GM21737 (cell line): Measurements from ENCODE around the gene FAU.
A peak's percentile ranks its signal among the peaks of the same experiment; 100 is the strongest.

Experiments used
- ATAC-seq: cut with Tn5 transposase; IDR thresholded peaks from one replicate; pipeline ENCODE4 v1.9.1; 2021; ENCODE audit warnings: mild to moderate bottlenecking, moderate library complexity; ENCODE audit not compliant: unreplicated experiment

FAU gene

DNA sequence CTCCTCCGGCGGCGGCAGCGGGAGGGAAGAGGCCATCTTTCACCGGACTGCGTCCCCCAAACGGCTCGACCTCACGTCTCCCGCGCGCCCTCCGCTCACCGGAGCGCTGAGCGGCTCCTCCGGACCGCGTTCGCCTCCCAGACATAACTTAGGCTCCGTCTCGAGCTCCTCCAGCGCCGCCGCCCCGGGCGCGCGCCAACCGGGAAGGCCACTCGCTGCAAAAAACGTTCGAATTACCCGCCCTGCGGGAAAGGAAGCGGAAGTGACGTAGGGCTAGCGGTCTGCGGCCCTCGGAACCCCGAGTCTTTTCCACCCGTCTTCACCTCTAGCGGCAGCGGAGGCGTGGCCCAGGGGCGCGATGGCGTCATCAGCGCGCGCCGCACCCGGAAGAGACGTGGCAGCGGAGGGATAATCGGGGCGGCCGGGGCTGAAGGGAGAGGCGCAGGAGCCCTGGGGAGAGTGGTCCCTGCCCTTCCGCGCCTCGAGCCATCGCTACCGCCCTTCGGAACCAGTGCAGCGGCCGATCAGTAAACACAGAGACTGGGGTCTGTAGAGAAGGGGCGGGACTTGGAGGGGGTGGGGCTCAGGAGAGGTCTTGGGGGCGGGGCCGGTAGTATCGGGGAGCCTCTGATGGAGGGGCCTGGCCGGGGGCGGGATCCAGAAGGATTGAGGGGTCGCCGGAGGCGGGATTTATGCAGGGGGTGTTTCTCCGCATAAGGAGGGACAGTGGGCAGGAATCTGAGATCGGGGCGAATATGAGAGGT, 37.9 kb downstream of the FAU start, which contains the start of the genes CDCA5 and ZFPL1:
Gene CDCA5, minus strand, starts transcription at position 207 of the 764 bp plus-strand sequence. Its CDS starts 62 bp downstream, at position 145.
Gene ZFPL1, plus strand, starts transcription at position 389 of the 764 bp plus-strand sequence. CDS start 477 bp downstream, outside the sequence.
- peak; percentile 60 for ATAC-seq

DNA sequence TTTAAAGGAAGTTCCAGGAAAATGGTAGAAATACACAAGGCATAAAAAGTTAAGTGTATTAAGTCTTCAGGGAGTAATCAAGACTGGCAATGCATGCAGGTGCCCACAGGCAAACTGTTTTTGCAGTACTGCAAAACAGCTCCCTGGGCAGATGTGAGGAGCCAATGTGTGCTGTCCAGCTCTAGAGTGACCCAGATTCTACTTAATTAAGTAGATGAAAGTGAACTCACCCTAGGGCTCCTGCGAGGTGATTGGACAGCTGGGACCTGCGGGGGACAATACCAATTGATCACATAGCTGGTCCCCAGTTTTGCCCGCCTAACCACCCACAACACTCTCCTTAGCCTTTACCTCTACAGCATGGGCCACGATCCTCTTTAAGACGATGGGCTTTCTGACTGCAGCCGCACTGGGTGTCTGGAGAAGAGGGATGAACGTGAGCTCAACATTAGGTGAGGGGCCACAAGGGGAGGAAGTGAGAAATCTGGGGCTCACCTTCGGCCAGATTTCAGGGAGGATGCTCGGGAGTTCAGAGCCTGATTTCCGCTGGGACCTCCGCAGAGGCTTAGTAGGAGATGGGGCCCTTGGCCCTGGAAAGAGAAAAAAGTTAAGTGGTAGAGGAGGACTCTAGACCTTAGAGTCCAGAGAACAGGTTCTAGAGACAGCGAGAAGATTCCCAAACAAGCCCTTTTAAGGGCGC, 38.6 kb downstream of the FAU start:
- peak; percentile 4 for ATAC-seq

DNA sequence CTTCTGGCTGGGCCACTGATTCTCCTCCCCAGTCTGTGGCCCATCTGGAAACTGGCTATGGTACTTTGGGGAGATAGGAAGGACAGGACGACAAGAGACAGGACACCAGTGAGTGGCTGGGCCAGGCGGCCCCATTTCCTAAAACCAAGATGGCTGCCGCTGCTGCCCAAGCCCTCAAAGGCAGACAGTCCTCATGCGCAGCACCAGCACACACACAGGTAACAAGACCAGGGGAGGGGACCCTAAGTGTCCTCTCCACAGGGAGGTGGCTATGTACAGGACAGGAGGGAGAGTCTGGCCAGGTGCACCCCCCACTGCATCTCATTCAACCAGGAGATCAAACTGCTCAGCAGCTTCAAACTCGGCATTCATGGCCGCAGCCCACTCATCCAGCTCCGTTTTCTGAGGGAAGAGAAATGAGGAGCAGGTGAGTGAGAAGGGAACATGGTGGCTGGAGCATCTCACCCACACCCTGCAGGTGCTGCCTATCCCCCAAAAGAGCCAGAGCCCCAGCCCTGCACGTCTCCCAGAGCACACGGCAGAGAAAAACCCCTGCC, 43.1 kb downstream of the FAU start:
- ATAC-seq = no peak

DNA sequence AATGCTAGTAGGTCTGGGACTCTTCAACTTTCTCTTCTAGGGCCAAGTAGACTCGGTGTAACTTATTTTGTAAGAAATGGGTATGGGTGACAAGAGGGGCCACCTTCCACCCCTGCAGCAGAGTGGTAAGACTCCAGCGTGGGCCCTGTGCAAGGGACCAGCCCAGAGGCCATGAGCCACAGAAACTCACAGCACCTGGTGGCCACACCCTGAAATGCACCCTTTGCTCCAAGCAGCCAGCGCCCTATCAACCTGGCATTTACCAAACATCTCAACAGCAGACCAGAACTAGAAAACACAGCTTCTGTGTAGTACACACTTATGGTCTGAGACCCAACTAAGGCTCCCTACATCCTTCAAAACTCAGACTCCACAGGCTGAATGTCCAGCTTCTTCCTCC, 43.8 kb downstream of the FAU start:
- no peak for ATAC-seq

DNA sequence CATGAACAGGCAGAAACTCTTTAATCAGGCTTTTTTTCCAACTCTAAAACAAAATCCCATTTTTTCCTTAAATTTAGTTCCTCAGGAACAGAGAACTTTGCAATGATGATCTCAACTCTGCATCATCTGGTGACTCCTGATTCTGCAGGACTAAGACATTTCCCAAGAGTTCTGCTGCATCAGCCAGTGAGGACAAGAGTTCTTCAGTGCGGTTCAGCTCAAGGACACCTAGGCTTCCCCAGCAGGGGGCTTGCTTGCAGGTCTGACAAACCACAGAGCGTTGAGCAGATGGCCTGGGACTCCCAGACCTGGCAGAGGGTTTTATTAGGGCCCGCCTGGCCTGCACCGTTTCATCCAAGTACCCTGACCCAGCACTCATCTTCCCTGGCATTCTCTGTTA, 44.5 kb downstream of the FAU start:
- ATAC-seq = no peak

DNA sequence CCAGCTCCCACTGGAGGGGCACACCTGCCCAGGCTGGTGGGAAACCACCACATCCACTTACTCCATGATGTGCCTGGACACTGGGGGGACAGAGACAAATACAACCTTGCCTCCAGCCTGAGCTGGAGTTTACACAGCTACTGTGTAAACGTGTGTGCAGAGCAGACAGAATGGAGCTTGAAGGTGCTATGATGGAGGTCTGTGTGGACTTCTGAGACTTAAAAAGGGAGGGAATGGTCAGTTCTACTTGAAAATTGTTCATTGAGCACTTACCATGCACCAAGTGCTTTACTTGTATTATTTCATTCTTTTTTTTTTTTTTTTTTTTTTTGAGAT, 49.3 kb downstream of the FAU start:
- no peak for ATAC-seq

DNA sequence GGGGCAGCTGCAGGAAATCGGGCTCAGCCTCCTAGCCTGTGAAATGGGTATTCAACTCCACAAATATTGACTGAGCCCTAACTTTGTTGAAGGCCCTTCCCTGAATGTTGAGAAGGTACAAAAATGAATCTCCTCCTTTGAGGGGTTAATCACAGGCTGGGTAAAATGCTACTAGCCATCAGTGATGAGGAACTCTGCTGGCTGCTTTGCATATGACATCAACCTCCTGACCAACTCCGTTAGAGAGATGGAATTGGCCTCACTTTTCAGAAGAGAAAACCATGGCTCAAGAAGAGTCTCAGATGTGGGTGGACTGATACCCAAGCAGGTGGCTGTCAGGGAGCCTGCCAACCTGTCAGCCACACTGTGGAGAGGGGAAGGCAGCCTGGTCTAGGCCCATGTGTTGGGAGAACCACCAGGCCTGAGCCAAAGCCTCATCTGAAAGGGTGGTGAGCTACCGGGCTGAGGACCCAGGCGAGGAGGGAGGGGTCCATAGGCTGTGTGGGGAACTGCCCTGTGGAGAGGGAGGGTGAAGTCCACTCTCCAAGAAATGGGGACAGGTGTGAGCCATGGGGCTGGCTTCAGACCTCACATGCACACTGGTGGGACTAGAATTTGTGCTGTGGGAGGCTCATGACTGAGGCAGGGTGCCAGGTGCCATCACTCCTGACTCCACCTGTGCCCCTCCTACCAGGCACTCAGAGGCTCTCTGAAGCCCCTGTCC, 49.9 kb downstream of the FAU start:
- ATAC-seq = no peak
